Measurements from ENCODE around the gene FTO. TPM values are rescaled to one million over a fixed set of nuclear protein-coding genes. Genes with fewer than 3 reads are reported as not detected.

FTO gene
- total RNA-seq, 1 donor from 2014 or later: 106 TPM

DNA sequence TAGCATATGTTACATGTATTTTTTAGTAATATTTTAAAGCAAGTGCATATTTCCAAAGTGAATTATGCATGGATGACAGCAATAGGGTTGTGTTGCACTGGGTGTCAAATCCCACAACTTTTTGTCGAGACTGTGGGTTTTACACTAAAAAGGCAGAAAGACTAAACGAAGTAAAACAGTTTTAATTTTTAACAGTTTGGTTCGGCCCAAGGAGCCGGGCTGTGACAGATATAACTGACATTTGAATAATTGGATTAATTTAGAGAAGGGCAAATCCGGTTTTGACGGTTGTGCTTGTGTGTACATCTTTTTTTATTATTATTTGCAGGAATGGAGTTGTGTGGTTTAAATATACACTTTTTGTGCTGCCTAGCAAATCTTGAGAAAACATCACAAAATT lies 263.6 kb downstream of the FTO start:
- no peak overlapping the region for H3K27ac Mint-ChIP-seq (ENCODE audit: unreplicated experiment)
- no peaks in the 10 kb centered on the region for H3K9me3 Mint-ChIP-seq (ENCODE audit: unreplicated experiment)
- H3K36me3 Mint-ChIP-seq (ENCODE audit: unreplicated experiment): no peaks in the 10 kb centered on the region
- H3K4me1 Mint-ChIP-seq (ENCODE audit: low read depth, unreplicated experiment): peaks cover 26% of the 10 kb centered on the region
- no peaks in the 10 kb centered on the region for H3K27me3 Mint-ChIP-seq (ENCODE audit: unreplicated experiment)
- H3K4me3 Mint-ChIP-seq (ENCODE audit: unreplicated experiment): no peak overlapping the region
- no peak for DNase-seq
- TF ChIP-seq, protein P1, sequence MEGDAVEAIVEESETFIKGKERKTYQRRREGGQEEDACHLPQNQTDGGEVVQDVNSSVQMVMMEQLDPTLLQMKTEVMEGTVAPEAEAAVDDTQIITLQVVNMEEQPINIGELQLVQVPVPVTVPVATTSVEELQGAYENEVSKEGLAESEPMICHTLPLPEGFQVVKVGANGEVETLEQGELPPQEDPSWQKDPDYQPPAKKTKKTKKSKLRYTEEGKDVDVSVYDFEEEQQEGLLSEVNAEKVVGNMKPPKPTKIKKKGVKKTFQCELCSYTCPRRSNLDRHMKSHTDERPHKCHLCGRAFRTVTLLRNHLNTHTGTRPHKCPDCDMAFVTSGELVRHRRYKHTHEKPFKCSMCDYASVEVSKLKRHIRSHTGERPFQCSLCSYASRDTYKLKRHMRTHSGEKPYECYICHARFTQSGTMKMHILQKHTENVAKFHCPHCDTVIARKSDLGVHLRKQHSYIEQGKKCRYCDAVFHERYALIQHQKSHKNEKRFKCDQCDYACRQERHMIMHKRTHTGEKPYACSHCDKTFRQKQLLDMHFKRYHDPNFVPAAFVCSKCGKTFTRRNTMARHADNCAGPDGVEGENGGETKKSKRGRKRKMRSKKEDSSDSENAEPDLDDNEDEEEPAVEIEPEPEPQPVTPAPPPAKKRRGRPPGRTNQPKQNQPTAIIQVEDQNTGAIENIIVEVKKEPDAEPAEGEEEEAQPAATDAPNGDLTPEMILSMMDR (IDR thresholded peaks at IDR 0.05; ENCODE audit: partially characterized antibody, unreplicated experiment): no peak

- DNase-seq: no peak
- Mint-ChIP-seq H3K27ac (ENCODE audit: unreplicated experiment) (no peak overlapping the region), H3K4me1 (ENCODE audit: low read depth, unreplicated experiment) (peaks cover 26% of the 10 kb centered on the region), H3K4me3 (ENCODE audit: unreplicated experiment) (peak overlapping the region; percentile 28), H3K36me3 (ENCODE audit: unreplicated experiment) (no peaks in the 10 kb centered on the region), H3K27me3 (ENCODE audit: unreplicated experiment) (no peaks in the 10 kb centered on the region), H3K9me3 (ENCODE audit: unreplicated experiment) (no peaks in the 10 kb centered on the region)
- TF ChIP-seq, protein P1 (IDR thresholded peaks at IDR 0.05; ENCODE audit: partially characterized antibody, unreplicated experiment): no peak
Measured at GRCh38 chr16:53968454-53968853, 264.5 kb downstream of the FTO start.

GRCh38 chr16:53968896-53969295 lies 264.9 kb downstream of the FTO start:
- peaks cover 26% of the 10 kb centered on the region for H3K4me1 Mint-ChIP-seq (ENCODE audit: low read depth, unreplicated experiment)
- no peaks in the 10 kb centered on the region for H3K27me3 Mint-ChIP-seq (ENCODE audit: unreplicated experiment)
- no peaks in the 10 kb centered on the region for H3K9me3 Mint-ChIP-seq (ENCODE audit: unreplicated experiment)
- no peaks in the 10 kb centered on the region for H3K36me3 Mint-ChIP-seq (ENCODE audit: unreplicated experiment)
- H3K27ac Mint-ChIP-seq (ENCODE audit: unreplicated experiment): no peak overlapping the region
- TF ChIP-seq, protein P1 (IDR thresholded peaks at IDR 0.05; ENCODE audit: partially characterized antibody, unreplicated experiment): no peak
- H3K4me3 Mint-ChIP-seq (ENCODE audit: unreplicated experiment): no peak overlapping the region
- no peak for DNase-seq

- H3K9me3 Mint-ChIP-seq (ENCODE audit: unreplicated experiment): no peaks in the 10 kb centered on the region
- no peak for DNase-seq
- TF ChIP-seq, protein P1 (IDR thresholded peaks at IDR 0.05; ENCODE audit: partially characterized antibody, unreplicated experiment): no peak
- no peaks in the 10 kb centered on the region for H3K27me3 Mint-ChIP-seq (ENCODE audit: unreplicated experiment)
- H3K4me1 Mint-ChIP-seq (ENCODE audit: low read depth, unreplicated experiment): peaks cover 26% of the 10 kb centered on the region
- no peaks in the 10 kb centered on the region for H3K36me3 Mint-ChIP-seq (ENCODE audit: unreplicated experiment)
- no peak overlapping the region for H3K27ac Mint-ChIP-seq (ENCODE audit: unreplicated experiment)
- H3K4me3 Mint-ChIP-seq (ENCODE audit: unreplicated experiment): no peak overlapping the region
Measured at GRCh38 chr16:53971616-53972015, 267.7 kb downstream of the FTO start.

GRCh38 chr16:53973021-53973420 lies 269.1 kb downstream of the FTO start:
- H3K27ac Mint-ChIP-seq (ENCODE audit: unreplicated experiment): no peak overlapping the region

More at GRCh38 chr16:53973021-53973420, 269.1 kb downstream of the FTO start:
- Mint-ChIP-seq H3K9me3 (ENCODE audit: unreplicated experiment) (no peaks in the 10 kb centered on the region), H3K27me3 (ENCODE audit: unreplicated experiment) (no peaks in the 10 kb centered on the region), H3K4me3 (ENCODE audit: unreplicated experiment) (no peak overlapping the region), H3K4me1 (ENCODE audit: low read depth, unreplicated experiment) (peaks cover 19% of the 10 kb centered on the region), H3K36me3 (ENCODE audit: unreplicated experiment) (no peaks in the 10 kb centered on the region)
- DNase-seq: no peak
- TF ChIP-seq, protein P1 (IDR thresholded peaks at IDR 0.05; ENCODE audit: partially characterized antibody, unreplicated experiment): no peak
